NB4 (cell line): ENCODE results near the gene HIRA.
"Not testable (repeated sequence)": the region's sequence is repeated elsewhere in the genome, so short reads cannot be mapped to it uniquely, and the experiment has no call there.

Experiments used
- CTCF ChIP-seq: IDR thresholded peaks from one replicate; pipeline ENCODE4 v1.5.1; 2012; ENCODE audit warnings: low read depth, low read length
- POLR2A ChIP-seq: IDR thresholded peaks from 2 replicates; pipeline ENCODE4 v1.6.1; 2011; ENCODE audit warnings: mild to moderate bottlenecking; ENCODE audit not compliant: insufficient read length; ENCODE audit errors: extremely low read depth

GRCh38 chr22:19445279-19445982 lies 13.9 kb upstream of the HIRA start:
- not testable (repeated sequence) for TF ChIP-seq CTCF, POLR2A
